ENCODE data around the gene DMRT2. TPM values are rescaled to one million over a fixed set of nuclear protein-coding genes. Genes with fewer than 3 reads are reported as not detected.

DMRT2 gene
- total RNA-seq, 4 donors from 2014 or later, result 6.8 to 19.0 (median 7.8) TPM

DNA sequence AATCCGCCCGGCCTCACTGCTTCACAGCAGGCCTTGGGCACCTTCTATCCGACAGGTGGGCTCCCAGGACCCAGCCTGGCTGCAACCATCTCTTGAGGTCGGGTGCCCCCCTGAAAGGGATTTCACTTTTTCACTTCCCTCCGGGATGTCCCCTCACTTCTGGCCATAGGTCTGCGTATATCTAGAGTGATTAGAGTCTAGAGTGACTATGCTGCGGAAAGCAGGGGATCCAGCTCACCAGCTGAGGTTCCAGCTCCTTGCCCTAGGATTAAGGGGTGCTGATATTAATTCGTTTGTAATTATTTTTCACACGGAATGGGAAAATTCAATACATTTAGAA lies 3.1 kb downstream of the DMRT2 start:
- TF ChIP-seq, protein P1, sequence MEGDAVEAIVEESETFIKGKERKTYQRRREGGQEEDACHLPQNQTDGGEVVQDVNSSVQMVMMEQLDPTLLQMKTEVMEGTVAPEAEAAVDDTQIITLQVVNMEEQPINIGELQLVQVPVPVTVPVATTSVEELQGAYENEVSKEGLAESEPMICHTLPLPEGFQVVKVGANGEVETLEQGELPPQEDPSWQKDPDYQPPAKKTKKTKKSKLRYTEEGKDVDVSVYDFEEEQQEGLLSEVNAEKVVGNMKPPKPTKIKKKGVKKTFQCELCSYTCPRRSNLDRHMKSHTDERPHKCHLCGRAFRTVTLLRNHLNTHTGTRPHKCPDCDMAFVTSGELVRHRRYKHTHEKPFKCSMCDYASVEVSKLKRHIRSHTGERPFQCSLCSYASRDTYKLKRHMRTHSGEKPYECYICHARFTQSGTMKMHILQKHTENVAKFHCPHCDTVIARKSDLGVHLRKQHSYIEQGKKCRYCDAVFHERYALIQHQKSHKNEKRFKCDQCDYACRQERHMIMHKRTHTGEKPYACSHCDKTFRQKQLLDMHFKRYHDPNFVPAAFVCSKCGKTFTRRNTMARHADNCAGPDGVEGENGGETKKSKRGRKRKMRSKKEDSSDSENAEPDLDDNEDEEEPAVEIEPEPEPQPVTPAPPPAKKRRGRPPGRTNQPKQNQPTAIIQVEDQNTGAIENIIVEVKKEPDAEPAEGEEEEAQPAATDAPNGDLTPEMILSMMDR (IDR thresholded peaks at IDR 0.05; ENCODE audit: low read depth), result no peak

DNA sequence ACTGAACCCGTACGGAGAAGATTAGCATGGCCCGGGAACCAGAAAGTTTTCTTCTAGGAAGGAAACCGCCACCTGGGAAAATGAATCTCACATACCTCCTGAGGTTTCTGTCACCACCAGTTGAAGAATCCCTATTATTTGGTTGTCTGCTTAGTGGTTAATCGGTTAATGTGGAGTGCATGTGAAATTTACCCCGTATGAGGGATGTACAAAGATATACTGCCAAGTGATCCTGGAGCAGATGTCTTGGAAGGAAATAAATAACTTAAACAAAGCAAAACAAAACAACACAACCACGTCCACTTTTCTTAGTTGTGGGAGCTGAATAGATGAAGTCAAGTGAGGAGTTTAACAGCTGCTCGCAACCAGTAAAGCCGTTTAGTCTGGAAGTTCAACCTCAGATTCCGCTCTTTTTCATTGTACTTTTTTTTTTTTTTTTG lies 3.8 kb downstream of the DMRT2 start:
- TF ChIP-seq, protein P1 (IDR thresholded peaks at IDR 0.05; ENCODE audit: low read depth), result no peak

DNA sequence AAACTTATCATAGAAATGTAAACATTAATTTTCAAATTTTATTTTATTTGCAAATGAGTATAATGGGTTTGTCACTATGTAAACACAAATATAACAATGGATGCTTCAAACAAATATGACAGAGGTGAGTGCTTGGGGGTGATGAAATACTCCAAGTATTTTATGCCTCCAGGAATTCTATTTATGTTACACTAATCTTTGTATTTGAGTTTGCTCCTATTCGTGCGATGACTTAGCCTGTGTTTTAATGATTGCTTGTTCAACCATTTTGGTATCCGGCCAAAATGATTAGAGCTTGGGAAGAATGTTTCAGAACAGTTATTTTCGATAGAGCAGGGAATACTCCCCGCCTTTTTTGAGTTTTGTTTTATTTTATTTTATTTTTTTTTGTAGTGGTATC lies 5.0 kb downstream of the DMRT2 start:
- TF ChIP-seq, protein P1 (IDR thresholded peaks at IDR 0.05; ENCODE audit: low read depth), result no peak

DNA sequence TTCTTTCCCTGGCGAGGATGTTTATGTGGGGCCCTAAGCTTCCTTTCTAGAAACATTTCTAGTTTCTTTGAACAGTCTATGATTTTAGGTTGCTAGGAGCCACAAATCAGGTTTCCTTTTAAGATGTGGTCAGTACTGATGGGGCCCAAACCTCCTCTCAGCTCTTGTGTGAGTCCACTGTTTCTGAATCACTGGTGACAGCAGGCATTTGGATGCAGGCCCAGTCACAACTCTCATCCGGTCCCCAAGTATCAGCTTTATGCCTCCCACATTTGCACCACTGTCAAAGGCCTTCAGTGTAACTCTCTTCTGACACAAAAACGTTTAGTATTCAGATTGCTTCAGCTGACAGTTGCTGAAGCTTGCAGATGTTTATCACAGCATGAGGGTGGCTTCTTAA lies 7.8 kb downstream of the DMRT2 start:
- TF ChIP-seq, protein P1 (IDR thresholded peaks at IDR 0.05; ENCODE audit: low read depth), result no peak

DNA sequence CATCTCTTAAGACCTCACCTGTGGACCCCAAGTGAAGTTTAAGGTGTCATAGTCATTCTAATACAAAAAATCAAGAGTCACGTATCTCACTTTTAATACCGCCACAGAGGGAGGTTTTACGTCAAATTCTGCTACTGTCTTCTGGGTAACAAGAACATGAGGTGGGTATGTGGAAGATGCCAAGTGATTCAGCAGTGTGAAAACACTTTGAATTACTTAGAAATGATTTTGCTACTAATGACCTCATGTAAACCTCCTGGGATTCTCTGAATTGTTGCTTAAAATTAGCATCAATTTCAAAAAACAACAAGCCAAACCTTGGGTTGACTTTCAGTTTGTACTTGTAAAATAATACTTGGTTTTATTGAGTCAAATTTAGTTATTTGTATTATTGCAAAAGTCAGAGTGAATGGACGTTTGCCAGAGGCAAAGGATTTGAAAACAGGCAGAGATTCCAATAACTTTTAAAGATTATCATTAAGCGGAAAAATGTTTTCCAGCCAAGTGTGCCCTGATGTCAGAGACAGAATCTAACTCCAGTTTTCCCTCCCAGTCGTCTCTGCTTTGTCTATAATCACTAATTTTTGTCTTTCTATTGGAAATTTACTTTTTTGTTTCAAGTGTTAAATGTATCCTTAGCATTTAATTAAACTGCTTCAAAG lies 8.8 kb downstream of the DMRT2 start:
- TF ChIP-seq, protein P1 (IDR thresholded peaks at IDR 0.05; ENCODE audit: low read depth), result no peak

DNA sequence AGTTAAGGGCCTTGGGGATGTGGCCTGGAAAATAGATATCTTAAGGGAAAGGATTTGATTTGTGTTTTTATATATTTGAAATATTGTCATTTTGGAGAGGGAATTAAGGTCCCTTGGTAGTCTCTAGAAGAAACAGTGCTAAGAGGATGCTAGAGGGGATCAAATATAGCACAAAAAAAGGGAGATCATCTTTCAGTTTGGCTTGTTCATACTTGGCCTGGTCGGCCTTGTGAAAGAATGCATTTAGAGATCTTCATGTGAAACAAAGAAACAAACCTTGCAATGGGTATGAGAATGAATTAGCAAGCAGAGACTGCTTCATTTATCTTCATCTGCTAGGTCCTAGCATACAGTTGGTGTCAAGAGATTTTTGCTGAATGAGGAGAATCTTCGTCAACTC lies 15.0 kb downstream of the DMRT2 start:
- TF ChIP-seq, protein P1 (IDR thresholded peaks at IDR 0.05; ENCODE audit: low read depth), result no peak

DNA sequence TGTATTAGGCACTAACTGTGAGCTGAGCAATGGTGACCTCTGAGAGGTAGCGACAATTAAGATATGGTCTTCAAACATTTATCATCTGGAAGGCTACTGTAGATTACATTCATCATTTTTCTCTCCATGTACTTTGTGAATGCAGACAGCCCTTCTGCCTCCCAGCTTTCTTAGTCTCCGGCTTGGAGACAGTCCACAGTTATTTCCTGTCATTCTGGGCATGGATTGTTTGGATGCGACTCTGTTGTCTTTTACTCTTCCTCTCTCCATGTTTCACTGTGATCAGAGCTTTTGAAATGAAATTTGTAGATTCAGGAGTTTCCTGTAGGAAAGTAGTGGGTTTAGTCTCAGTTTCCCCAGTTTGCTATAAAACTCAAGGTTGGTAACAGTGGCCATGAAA lies 20.5 kb downstream of the DMRT2 start:
- TF ChIP-seq, protein P1 (IDR thresholded peaks at IDR 0.05; ENCODE audit: low read depth), result no peak
